HG02973 (cell line): ENCODE data around the gene RAB44.
"Not testable (repeated sequence)": the region's sequence is repeated elsewhere in the genome, so short reads cannot be mapped to it uniquely, and the experiment has no call there.

ENCODE experiments used
- ATAC-seq: cut with Tn5 transposase; IDR thresholded peaks from one replicate; pipeline ENCODE4 v1.9.1; 2021; ENCODE audit warnings: moderate library complexity; ENCODE audit not compliant: unreplicated experiment

RAB44 gene

GRCh38 chr6:36697481-36697903, at the start of gene RAB44:
RAB44 (plus strand) TSS chr6:36697826; CDS start chr6:36704236, 6,410 bp downstream.
- ATAC-seq = no peak

GRCh38 chr6:36649086-36649485, 48.5 kb upstream of the RAB44 start:
- no peak for ATAC-seq

GRCh38 chr6:36649701-36650484, 47.7 kb upstream of the RAB44 start:
- no peak for ATAC-seq

- no peak for ATAC-seq
These were observed 46.7 kb upstream of the RAB44 start for GRCh38 chr6:36650848-36651478.

- no peak for ATAC-seq
These were observed 45.8 kb upstream of the RAB44 start for GRCh38 chr6:36651659-36652379.

GRCh38 chr6:36654469-36654868, 43.2 kb upstream of the RAB44 start:
- not testable (repeated sequence) for ATAC-seq

GRCh38 chr6:36655085-36655724, 42.4 kb upstream of the RAB44 start:
- ATAC-seq = no peak

GRCh38 chr6:36656441-36656840, 41.2 kb upstream of the RAB44 start:
- no peak for ATAC-seq

- no peak for ATAC-seq
These were observed 40.4 kb upstream of the RAB44 start for GRCh38 chr6:36657271-36657670.

GRCh38 chr6:36657942-36658544, 39.6 kb upstream of the RAB44 start:
- ATAC-seq = no peak

GRCh38 chr6:36659271-36659670, 38.4 kb upstream of the RAB44 start:
- no peak for ATAC-seq

GRCh38 chr6:36660771-36661471, 36.7 kb upstream of the RAB44 start:
- ATAC-seq = no peak

GRCh38 chr6:36662380-36662779, 35.2 kb upstream of the RAB44 start:
- ATAC-seq = no peak

- no peak for ATAC-seq
These were observed 34.8 kb upstream of the RAB44 start for GRCh38 chr6:36662827-36663256.

- ATAC-seq = no peak
These were observed 33.9 kb upstream of the RAB44 start for GRCh38 chr6:36663504-36664446.

- ATAC-seq = no peak
These were observed 32.4 kb upstream of the RAB44 start for GRCh38 chr6:36665180-36665579.

- ATAC-seq = no peak
These were observed 31.3 kb upstream of the RAB44 start for GRCh38 chr6:36666287-36666686.

GRCh38 chr6:36666826-36667591, 30.6 kb upstream of the RAB44 start:
- ATAC-seq = peak; percentile 65
